DOHH2 (cell line): ENCODE results near the gene DUSP8.

Experiments
- CTCF ChIP-seq: fragments of 200-600 bp; sonication (generic); IDR thresholded peaks from one replicate; pipeline ENCODE4 v1.5.1; 2014; ENCODE audit warnings: antibody characterized with exemption, mild to moderate bottlenecking, low read depth, low read length; ENCODE audit not compliant: poor library complexity, severe bottlenecking
- EZH2phosphoT487 ChIP-seq: fragments of 200-600 bp; sonication (generic); IDR thresholded peaks from 2 replicates; pipeline ENCODE4 v1.6.1; 2017; ENCODE audit warnings: borderline replicate concordance, mild to moderate bottlenecking, antibody characterized with exemption, low read length, moderate library complexity, mixed read lengths

GRCh38 chr11:1570531-1570895 lies 1.6 kb downstream of the DUSP8 start:
- TF ChIP-seq CTCF (no peak), EZH2phosphoT487 (no peak)
